ENCODE results near the gene ATG7.

ATG7 gene

GRCh38 chr3:11556851-11557644, 284.9 kb downstream of the ATG7 start:
- peak; percentile 65 for FAIRE-seq

GRCh38 chr3:11558002-11558401, 285.8 kb downstream of the ATG7 start:
- no peak for FAIRE-seq

GRCh38 chr3:11558411-11558903, 286.3 kb downstream of the ATG7 start:
- FAIRE-seq: no peak

GRCh38 chr3:11558918-11559815, 287.0 kb downstream of the ATG7 start:
- FAIRE-seq: no peak

- no peak for FAIRE-seq
Measured at GRCh38 chr3:11559816-11560633, 287.8 kb downstream of the ATG7 start.

- FAIRE-seq: no peak
Measured at GRCh38 chr3:11560746-11561145, 288.5 kb downstream of the ATG7 start.

GRCh38 chr3:11562277-11562881, 290.2 kb downstream of the ATG7 start:
- no peak for FAIRE-seq

GRCh38 chr3:11563159-11563864, 291.1 kb downstream of the ATG7 start:
- no peak for FAIRE-seq

GRCh38 chr3:11563865-11564185, 291.6 kb downstream of the ATG7 start:
- no peak for FAIRE-seq

- no peak for FAIRE-seq
Measured at GRCh38 chr3:11564577-11565001, 292.4 kb downstream of the ATG7 start.

GRCh38 chr3:11565072-11565471, 292.9 kb downstream of the ATG7 start:
- no peak for FAIRE-seq

- no peak for FAIRE-seq
Measured at GRCh38 chr3:11565492-11565891, 293.3 kb downstream of the ATG7 start.

GRCh38 chr3:11565932-11566331, 293.7 kb downstream of the ATG7 start:
- no peak for FAIRE-seq

- FAIRE-seq: no peak
Measured at GRCh38 chr3:11566478-11566877, 294.3 kb downstream of the ATG7 start.

GRCh38 chr3:11566916-11567315, 294.7 kb downstream of the ATG7 start:
- FAIRE-seq: no peak

GRCh38 chr3:11567516-11568467, 295.6 kb downstream of the ATG7 start:
- no peak for FAIRE-seq

GRCh38 chr3:11568503-11569155, 296.4 kb downstream of the ATG7 start:
- no peak for FAIRE-seq

GRCh38 chr3:11569156-11569741, 297.1 kb downstream of the ATG7 start:
- no peak for FAIRE-seq

- no peak for FAIRE-seq
Measured at GRCh38 chr3:11570251-11570650, 298.1 kb downstream of the ATG7 start.
